Activated CD4-positive, alpha-beta T cell treated with anti-CD3 and anti-CD28 coated beads, Interleukin-2, amount 10 ng/mL, durations not matched to agents 7 days and 5 days (primary cell): ENCODE results near the gene MAN2A1. TPM values are rescaled to one million over a fixed set of nuclear protein-coding genes. Genes with fewer than 3 reads are reported as not detected.
A peak's percentile ranks its signal among the peaks of the same experiment; 100 is the strongest.

Experiments
- CTCF ChIA-PET: fragments of 350-600 bp; sonication (Branson Sonifier 250); formaldehyde crosslinking; loops from one replicate; lab custom pipeline; 2021; ENCODE audit warnings: antibody characterized with exemption; lab: Charles Lee
- POLR2A ChIA-PET: fragments of 350-600 bp; sonication (Branson Sonifier 250); formaldehyde crosslinking; loops from one replicate; lab custom pipeline; 2021; ENCODE audit warnings: antibody characterized with exemption; lab: Charles Lee
- DNase-seq: peaks from one replicate; pipeline ENCODE4 v3.0.0-alpha.2; 2020
- H3K27ac Mint-ChIP-seq: one replicate; pipeline ENCODE4 v1.8.0; 2021; ENCODE audit warnings: mild to moderate bottlenecking, moderate library complexity, mixed read lengths
- H3K27me3 Mint-ChIP-seq: one replicate; pipeline ENCODE4 v1.8.0; 2021; ENCODE audit warnings: mixed read lengths
- H3K36me3 Mint-ChIP-seq: one replicate; pipeline ENCODE4 v1.8.0; 2021; ENCODE audit warnings: low read depth, mixed read lengths
- H3K4me1 Mint-ChIP-seq: one replicate; pipeline ENCODE4 v1.8.0; 2021; ENCODE audit warnings: mixed read lengths
- H3K4me3 Mint-ChIP-seq: one replicate; pipeline ENCODE4 v1.8.0; 2021; ENCODE audit warnings: mild to moderate bottlenecking, moderate library complexity, mixed read lengths
- H3K9me3 Mint-ChIP-seq: one replicate; pipeline ENCODE4 v1.8.0; 2021; ENCODE audit warnings: mixed read lengths
- total RNA-seq, 2 experiments: library from RNA; stranded (reverse); gene quantifications; one replicate each; pipeline ENCODE4 v1.2.3, GENCODE V29; 2021

MAN2A1 gene
- total RNA-seq, 2 experiments from 2014 or later, result 39.2 to 45.9 TPM

GRCh38 chr5:109718216-109718615, 28.5 kb downstream of the MAN2A1 start:
- no peak for DNase-seq
- Mint-ChIP-seq H3K27me3 (no peaks in the 10 kb centered on the region), H3K27ac (no peak overlapping the region), H3K9me3 (no peaks in the 10 kb centered on the region), H3K4me3 (no peak overlapping the region), H3K4me1 (peaks cover 3% of the 10 kb centered on the region), H3K36me3 (peaks cover 41% of the 10 kb centered on the region)
- ChIA-PET CTCF (no interaction called here), POLR2A (no interaction called here)

- H3K27ac Mint-ChIP-seq, result peak overlapping the region; percentile 3
These were observed 28.9 kb downstream of the MAN2A1 start for GRCh38 chr5:109718632-109719031.

GRCh38 chr5:109719978-109720377, 30.3 kb downstream of the MAN2A1 start:
- H3K27me3 Mint-ChIP-seq, result no peaks in the 10 kb centered on the region
- no peak for DNase-seq
- H3K4me3 Mint-ChIP-seq, result no peak overlapping the region
- peaks cover 43% of the 10 kb centered on the region for H3K36me3 Mint-ChIP-seq
- no peak overlapping the region for H3K27ac Mint-ChIP-seq
- ChIA-PET CTCF (no interaction called here), POLR2A (no interaction called here)
- H3K9me3 Mint-ChIP-seq, result no peaks in the 10 kb centered on the region
- peaks cover 5% of the 10 kb centered on the region for H3K4me1 Mint-ChIP-seq

More at GRCh38 chr5:109718632-109719031, 28.9 kb downstream of the MAN2A1 start:
- POLR2A ChIA-PET, result no interaction called here
- CTCF ChIA-PET, result no interaction called here
- H3K4me3 Mint-ChIP-seq, result no peak overlapping the region
- no peak for DNase-seq
- H3K4me1 Mint-ChIP-seq, result peaks cover 4% of the 10 kb centered on the region
- no peaks in the 10 kb centered on the region for H3K27me3 Mint-ChIP-seq
- peaks cover 42% of the 10 kb centered on the region for H3K36me3 Mint-ChIP-seq
- no peaks in the 10 kb centered on the region for H3K9me3 Mint-ChIP-seq

GRCh38 chr5:109721741-109722140, 32.0 kb downstream of the MAN2A1 start:
- H3K4me1 Mint-ChIP-seq, result peaks cover 5% of the 10 kb centered on the region
- H3K36me3 Mint-ChIP-seq, result peaks cover 43% of the 10 kb centered on the region
- H3K9me3 Mint-ChIP-seq, result no peaks in the 10 kb centered on the region
- H3K27me3 Mint-ChIP-seq, result no peaks in the 10 kb centered on the region
- no peak overlapping the region for H3K4me3 Mint-ChIP-seq
- no peak overlapping the region for H3K27ac Mint-ChIP-seq
- no peak for DNase-seq
- ChIA-PET POLR2A (no interaction called here), CTCF (interaction anchor here (0.6 to 1.3 kb wide), 2 partner anchors 8 to 11 kb away, joined by 3 to 5 read pairs; no protein-coding TSS in a partner anchor)

GRCh38 chr5:109723606-109724005, 33.9 kb downstream of the MAN2A1 start:
- peaks cover 5% of the 10 kb centered on the region for H3K4me1 Mint-ChIP-seq
- H3K27me3 Mint-ChIP-seq, result no peaks in the 10 kb centered on the region
- H3K36me3 Mint-ChIP-seq, result peaks cover 37% of the 10 kb centered on the region
- DNase-seq, result no peak
- ChIA-PET POLR2A (no interaction called here), CTCF (no interaction called here)
- H3K9me3 Mint-ChIP-seq, result peaks cover 4% of the 10 kb centered on the region
- H3K27ac Mint-ChIP-seq, result no peak overlapping the region
- no peak overlapping the region for H3K4me3 Mint-ChIP-seq

- no peak for DNase-seq
- H3K9me3 Mint-ChIP-seq, result peaks cover 4% of the 10 kb centered on the region
- no peaks in the 10 kb centered on the region for H3K27me3 Mint-ChIP-seq
- peaks cover 38% of the 10 kb centered on the region for H3K36me3 Mint-ChIP-seq
- peaks cover 5% of the 10 kb centered on the region for H3K4me1 Mint-ChIP-seq
- H3K4me3 Mint-ChIP-seq, result no peak overlapping the region
- no peak overlapping the region for H3K27ac Mint-ChIP-seq
- POLR2A ChIA-PET, result no interaction called here
- CTCF ChIA-PET, result interaction anchor here (0.9 kb wide), 1 partner anchor 17 kb away, joined by 3 read pairs; no protein-coding TSS in a partner anchor
These were observed 35.4 kb downstream of the MAN2A1 start for GRCh38 chr5:109725135-109725534.

GRCh38 chr5:109739741-109740728, 50.3 kb downstream of the MAN2A1 start:
- H3K4me3 Mint-ChIP-seq, result no peak overlapping the region
- no peak overlapping the region for H3K27ac Mint-ChIP-seq
- ChIA-PET CTCF (interaction anchor here (2.1 kb wide), 1 partner anchor 13 kb away, joined by 9 read pairs; no protein-coding TSS in a partner anchor), POLR2A (no interaction called here)
- H3K27me3 Mint-ChIP-seq, result no peaks in the 10 kb centered on the region
- DNase-seq, result no peak
- H3K9me3 Mint-ChIP-seq, result no peaks in the 10 kb centered on the region
- peaks cover 19% of the 10 kb centered on the region for H3K4me1 Mint-ChIP-seq
- H3K36me3 Mint-ChIP-seq, result peaks cover 35% of the 10 kb centered on the region

- ChIA-PET POLR2A (no interaction called here), CTCF (interaction anchor here (0.6 to 1.2 kb wide), 2 partner anchors 31 to 250 kb away, joined by 3 read pairs; no protein-coding TSS in a partner anchor)
- Mint-ChIP-seq H3K36me3 (peaks cover 33% of the 10 kb centered on the region), H3K4me3 (no peak overlapping the region), H3K27ac (no peak overlapping the region), H3K9me3 (no peaks in the 10 kb centered on the region), H3K4me1 (peaks cover 19% of the 10 kb centered on the region), H3K27me3 (no peaks in the 10 kb centered on the region)
- DNase-seq, result no peak
These were observed 51.2 kb downstream of the MAN2A1 start for GRCh38 chr5:109740966-109741365.

- peaks cover 19% of the 10 kb centered on the region for H3K4me1 Mint-ChIP-seq
- no peaks in the 10 kb centered on the region for H3K9me3 Mint-ChIP-seq
- no peaks in the 10 kb centered on the region for H3K27me3 Mint-ChIP-seq
- no peak overlapping the region for H3K27ac Mint-ChIP-seq
- ChIA-PET CTCF (interaction anchor here (0.6 to 1.2 kb wide), 2 partner anchors 31 to 249 kb away, joined by 3 read pairs; no protein-coding TSS in a partner anchor), POLR2A (no interaction called here)
- DNase-seq, result no peak
- no peak overlapping the region for H3K4me3 Mint-ChIP-seq
- H3K36me3 Mint-ChIP-seq, result peaks cover 35% of the 10 kb centered on the region
These were observed 51.7 kb downstream of the MAN2A1 start for GRCh38 chr5:109741390-109741789.

- Mint-ChIP-seq H3K4me1 (peaks cover 19% of the 10 kb centered on the region), H3K27me3 (no peaks in the 10 kb centered on the region), H3K36me3 (peaks cover 35% of the 10 kb centered on the region), H3K4me3 (no peak overlapping the region), H3K9me3 (no peaks in the 10 kb centered on the region), H3K27ac (peak overlapping the region; percentile 43)
- DNase-seq, result no peak
- ChIA-PET POLR2A (no interaction called here), CTCF (no interaction called here)
These were observed 53.4 kb downstream of the MAN2A1 start for GRCh38 chr5:109743041-109743531.

GRCh38 chr5:109743770-109744212, 54.1 kb downstream of the MAN2A1 start:
- peaks cover 19% of the 10 kb centered on the region for H3K4me1 Mint-ChIP-seq
- CTCF ChIA-PET, result no interaction called here
- DNase-seq, result no peak
- H3K36me3 Mint-ChIP-seq, result peaks cover 38% of the 10 kb centered on the region
- H3K27ac Mint-ChIP-seq, result no peak overlapping the region
- no peak overlapping the region for H3K4me3 Mint-ChIP-seq
- H3K9me3 Mint-ChIP-seq, result no peaks in the 10 kb centered on the region
- H3K27me3 Mint-ChIP-seq, result no peaks in the 10 kb centered on the region
- POLR2A ChIA-PET, result no interaction called here

- ChIA-PET CTCF (no interaction called here), POLR2A (no interaction called here)
- no peak overlapping the region for H3K27ac Mint-ChIP-seq
- H3K9me3 Mint-ChIP-seq, result no peaks in the 10 kb centered on the region
- H3K4me3 Mint-ChIP-seq, result no peak overlapping the region
- H3K27me3 Mint-ChIP-seq, result no peaks in the 10 kb centered on the region
- DNase-seq, result no peak
- H3K4me1 Mint-ChIP-seq, result peaks cover 18% of the 10 kb centered on the region
- peaks cover 36% of the 10 kb centered on the region for H3K36me3 Mint-ChIP-seq
These were observed 54.5 kb downstream of the MAN2A1 start for GRCh38 chr5:109744261-109744660.

- POLR2A ChIA-PET, result interaction anchor here (0.7 kb wide), 1 partner anchor 220 kb away, joined by 4 read pairs; no protein-coding TSS in a partner anchor
- H3K4me1 Mint-ChIP-seq, result no peaks in the 10 kb centered on the region
- no peak overlapping the region for H3K27ac Mint-ChIP-seq
- no peak overlapping the region for H3K4me3 Mint-ChIP-seq
- H3K36me3 Mint-ChIP-seq, result peaks cover 29% of the 10 kb centered on the region
- H3K9me3 Mint-ChIP-seq, result no peaks in the 10 kb centered on the region
- DNase-seq, result no peak
- CTCF ChIA-PET, result no interaction called here
- no peaks in the 10 kb centered on the region for H3K27me3 Mint-ChIP-seq
These were observed 58.8 kb downstream of the MAN2A1 start for GRCh38 chr5:109748546-109748945.
